ENCODE results near the gene DPP9. TPM values are rescaled to one million over a fixed set of nuclear protein-coding genes. Genes with fewer than 3 reads are reported as not detected.

DPP9 gene
- total and polyA plus RNA-seq, 2 of the 13 experiments (the other 11 are each of a cell fraction or from before 2014, with no cell fraction given): 8.4 to 25.8 TPM

- TF ChIP-seq NFKB2 (CRISPR knock-in tag; IDR thresholded peaks at IDR 0.05; ENCODE audit: borderline replicate concordance) (peak; percentile 21; the same call in 1 of the 2 replicates), PBX3 (CRISPR knock-in tag; IDR thresholded peaks at IDR 0.05; ENCODE audit: borderline replicate concordance) (no peak), ZFP91 (CRISPR knock-in tag; IDR thresholded peaks at IDR 0.05; ENCODE audit: borderline replicate concordance) (0 out of 2 replicates have a peak, but pooled peaks have one; percentile 16), ZNF383 (CRISPR knock-in tag; IDR thresholded peaks at IDR 0.05; ENCODE audit: borderline replicate concordance) (no peak), ISX (CRISPR knock-in tag; conservative IDR thresholded peaks at IDR 0.05) (no peak), POLR2A (IDR thresholded peaks at IDR 0.05; ENCODE audit: insufficient read depth in 1 of 2, low read depth in 2 of 2, low read length in 2 of 2) (peak in 1 of 2 experiments; percentile 14; a peak in 1 of 4 replicates), HMG20A (CRISPR knock-in tag; IDR thresholded peaks at IDR 0.05; ENCODE audit: borderline replicate concordance) (no peak), MEF2D (CRISPR knock-in tag; IDR thresholded peaks at IDR 0.05) (no peak), TEAD2 (CRISPR knock-in tag; IDR thresholded peaks at IDR 0.05) (no peak), AGO1 (IDR thresholded peaks at IDR 0.05; ENCODE audit: low read depth, low read length, poor library complexity, severe bottlenecking) (peak; percentile 39), RBM22 (optimal IDR thresholded peaks at IDR 0.05; ENCODE audit: low read length) (peak; percentile 86), RORA (CRISPR knock-in tag; IDR thresholded peaks at IDR 0.05) (no peak), ZNF790 (CRISPR knock-in tag; IDR thresholded peaks at IDR 0.05; ENCODE audit: borderline replicate concordance) (no peak), ZNF326 (CRISPR knock-in tag; IDR thresholded peaks at IDR 0.05; ENCODE audit: borderline replicate concordance) (peak; percentile 24; the same call in 1 of the 2 replicates), AGO2 (optimal IDR thresholded peaks at IDR 0.05; ENCODE audit: low read depth, low read length) (peak; percentile 94), SATB2 (CRISPR knock-in tag; IDR thresholded peaks at IDR 0.05) (no peak), ZNF737 (CRISPR knock-in tag; IDR thresholded peaks at IDR 0.05; ENCODE audit: borderline replicate concordance) (no peak), AKAP8 (CRISPR knock-in tag; IDR thresholded peaks at IDR 0.05) (0 out of 2 replicates have a peak, but pooled peaks have one; percentile 6)
These were observed 67.5 kb downstream of the DPP9 start (continued) for GRCh38 chr19:4656102-4656501.
